ENCODE results near the gene KRT86.
"Not testable (repeated sequence)": the region's sequence is repeated elsewhere in the genome, so short reads cannot be mapped to it uniquely, and the experiment has no call there.

GRCh38 chr12:52240247-52240646 is 34.2 kb upstream of the KRT86 start:
- not testable (repeated sequence) for TF ChIP-seq CTCF (IDR thresholded peaks at IDR 0.05; ENCODE audit: low read length); EZH2 (IDR thresholded peaks at IDR 0.05; ENCODE audit: borderline replicate concordance, low read length)

All from OCI-LY1 (cell line).